ENCODE data around the gene SYNDIG1.

DNA sequence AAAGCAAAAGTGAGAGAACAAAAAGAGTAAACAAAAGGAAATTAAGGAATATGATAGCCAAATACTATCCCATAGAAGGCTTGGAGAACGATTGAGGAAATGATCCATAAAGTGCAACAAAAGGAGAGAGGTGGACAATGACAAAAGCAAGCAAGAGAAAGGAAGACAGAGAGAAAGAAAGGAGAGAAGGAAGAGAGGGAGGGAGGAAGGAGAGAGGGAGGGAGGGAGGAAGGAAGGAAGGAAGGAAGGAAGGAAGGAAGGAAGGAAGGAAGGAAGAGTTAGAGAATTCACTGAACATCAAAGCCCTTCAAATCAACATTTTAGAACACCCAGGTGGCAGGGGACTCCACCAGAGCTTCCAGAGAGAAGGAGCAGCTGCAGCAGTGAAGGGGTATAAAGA is 185.0 kb downstream of the SYNDIG1 start:
- TF ChIP-seq CTCF (IDR thresholded peaks at IDR 0.05) (no peak), SMC3 (IDR thresholded peaks at IDR 0.05) (no peak), EP300 (IDR thresholded peaks at IDR 0.05) (no peak), ESRRA (IDR thresholded peaks at IDR 0.05; ENCODE audit: borderline replicate concordance, low read length) (no peak)
